Fibroblast of skin of abdomen (primary cell): ENCODE data around the gene ABCA4.

Experiments used
- DNase-seq: peaks from one replicate; pipeline ENCODE4 v3.0.0-alpha.2; 2013

ABCA4 gene

DNA sequence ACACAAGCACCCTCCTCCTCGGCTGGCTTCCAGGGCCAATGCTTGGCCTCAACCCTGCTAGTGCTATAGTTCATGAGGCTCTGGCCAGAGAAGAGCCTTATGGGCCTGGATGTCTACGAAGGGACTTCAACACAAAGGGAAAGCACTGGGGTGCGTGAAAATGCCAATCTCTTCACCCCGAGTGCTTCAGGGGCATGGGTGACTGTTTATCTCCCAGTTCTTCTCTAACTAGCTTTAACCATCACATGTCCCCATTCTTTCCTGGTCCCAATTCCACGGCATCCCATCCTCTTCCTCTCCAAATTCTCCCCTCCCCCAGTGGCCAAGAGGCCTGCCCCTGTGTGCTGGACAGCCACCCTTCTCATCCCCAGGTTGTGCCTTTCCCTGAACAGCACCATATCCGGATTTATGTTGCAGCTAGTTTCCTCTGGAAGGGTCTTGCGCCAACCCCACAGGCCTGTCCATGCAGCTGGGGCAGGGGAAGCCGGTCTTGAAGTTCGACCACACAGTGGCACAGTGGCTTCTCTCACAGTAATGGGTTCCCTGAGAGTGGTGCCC lies 16.7 kb downstream of the ABCA4 start:
- no peak for DNase-seq

DNA sequence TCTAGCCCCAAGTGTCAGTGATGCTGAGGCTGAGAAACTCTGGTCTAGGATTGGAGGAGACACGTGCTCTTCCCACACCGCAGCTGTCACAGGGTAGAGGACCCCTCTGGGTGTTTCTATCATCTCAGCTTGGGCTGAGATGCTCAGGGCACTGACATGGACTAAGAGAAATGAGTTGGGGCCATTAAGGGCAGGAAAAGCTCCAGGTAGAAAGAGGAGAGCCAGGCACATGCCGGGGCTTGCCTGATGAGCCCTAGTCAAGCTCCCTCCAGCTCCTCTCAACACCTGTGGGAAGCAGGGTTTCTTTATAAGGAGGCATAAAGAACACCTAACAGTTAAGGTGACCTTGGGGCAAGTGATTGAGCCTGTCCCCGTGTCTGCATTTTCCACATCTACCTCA lies 17.3 kb downstream of the ABCA4 start:
- no peak for DNase-seq

DNA sequence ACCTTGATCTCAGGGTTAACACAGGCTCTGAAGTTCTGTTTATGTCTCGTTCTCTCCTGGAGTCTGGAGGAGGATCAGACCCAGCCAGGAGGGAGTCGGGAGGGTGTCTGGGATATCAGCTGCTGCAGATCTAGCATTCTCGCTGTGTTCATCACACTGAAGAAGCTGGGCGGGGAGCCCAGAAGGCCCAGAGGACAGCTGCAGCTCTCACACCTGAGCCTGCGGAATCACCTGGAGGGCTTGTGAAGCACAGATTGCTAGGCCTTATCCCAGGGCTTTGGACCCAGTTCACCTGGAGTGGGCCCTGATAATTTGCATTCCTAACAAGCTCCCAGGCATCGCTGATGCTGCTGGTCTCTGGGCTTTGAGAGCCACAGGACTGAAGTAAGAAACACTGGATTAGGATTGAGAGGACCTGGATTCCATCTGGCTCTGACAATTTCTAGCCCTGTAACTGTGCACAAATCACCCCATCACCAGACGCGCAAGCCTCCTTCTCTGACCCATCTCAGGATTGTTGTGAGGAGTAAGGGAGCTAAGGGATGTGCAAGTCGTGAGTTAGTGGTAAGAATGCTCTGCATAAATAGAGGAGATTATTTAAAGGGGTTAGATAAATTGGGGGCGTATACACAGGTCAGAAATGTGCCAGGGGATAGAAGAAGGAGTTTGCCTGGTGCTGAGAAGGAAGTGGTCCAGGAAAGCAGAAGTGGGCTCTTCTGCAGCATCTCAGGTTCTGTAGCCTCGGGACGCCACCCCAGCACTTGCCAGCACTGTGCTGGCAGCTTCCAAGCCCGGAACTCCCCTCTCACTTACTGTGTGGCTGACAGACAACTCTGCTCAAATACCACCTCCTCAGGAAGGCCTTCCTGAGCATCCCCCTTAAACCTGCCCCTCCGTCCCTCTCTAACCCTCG lies 19.1 kb downstream of the ABCA4 start:
- no peak for DNase-seq

DNA sequence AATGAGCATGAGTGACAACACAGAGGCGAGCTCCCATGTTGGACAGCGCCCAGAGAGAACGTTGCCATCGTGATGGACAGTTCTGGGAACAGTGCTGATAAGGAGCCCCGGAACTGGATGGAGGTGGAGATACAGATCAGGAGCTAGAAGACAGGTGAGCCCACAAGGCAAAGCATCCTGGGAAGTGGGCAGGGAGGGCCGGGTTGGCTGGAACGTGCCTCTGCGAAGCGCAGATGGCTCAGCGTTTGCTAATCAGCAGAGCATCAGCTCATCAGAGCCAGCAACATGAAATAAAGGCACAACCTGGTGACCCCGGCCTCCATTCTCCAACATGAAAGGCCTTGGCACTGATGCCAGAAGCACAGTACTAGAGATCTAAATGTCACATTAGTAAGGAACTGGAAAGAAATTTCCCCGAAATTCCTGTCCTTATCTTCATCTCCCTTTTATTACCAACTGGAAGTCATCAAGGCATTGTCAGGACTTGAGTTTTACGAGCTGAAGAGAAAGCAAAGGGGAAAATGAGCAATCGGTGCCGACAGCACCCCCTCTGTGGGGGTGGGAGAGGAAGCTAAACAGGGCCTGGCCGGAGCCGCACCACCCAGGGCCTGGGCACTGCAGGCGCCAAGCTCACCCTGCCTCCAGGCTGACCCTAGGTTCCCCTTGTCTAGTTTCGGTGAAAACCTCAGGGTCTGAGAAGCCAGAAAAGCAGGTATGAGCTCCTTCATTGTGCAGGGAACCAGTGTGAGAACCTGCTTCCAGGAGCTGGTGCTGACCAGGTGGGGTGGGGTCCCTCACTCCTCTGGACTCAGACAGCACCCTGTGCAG lies 19.9 kb downstream of the ABCA4 start:
- DNase-seq = no peak

DNA sequence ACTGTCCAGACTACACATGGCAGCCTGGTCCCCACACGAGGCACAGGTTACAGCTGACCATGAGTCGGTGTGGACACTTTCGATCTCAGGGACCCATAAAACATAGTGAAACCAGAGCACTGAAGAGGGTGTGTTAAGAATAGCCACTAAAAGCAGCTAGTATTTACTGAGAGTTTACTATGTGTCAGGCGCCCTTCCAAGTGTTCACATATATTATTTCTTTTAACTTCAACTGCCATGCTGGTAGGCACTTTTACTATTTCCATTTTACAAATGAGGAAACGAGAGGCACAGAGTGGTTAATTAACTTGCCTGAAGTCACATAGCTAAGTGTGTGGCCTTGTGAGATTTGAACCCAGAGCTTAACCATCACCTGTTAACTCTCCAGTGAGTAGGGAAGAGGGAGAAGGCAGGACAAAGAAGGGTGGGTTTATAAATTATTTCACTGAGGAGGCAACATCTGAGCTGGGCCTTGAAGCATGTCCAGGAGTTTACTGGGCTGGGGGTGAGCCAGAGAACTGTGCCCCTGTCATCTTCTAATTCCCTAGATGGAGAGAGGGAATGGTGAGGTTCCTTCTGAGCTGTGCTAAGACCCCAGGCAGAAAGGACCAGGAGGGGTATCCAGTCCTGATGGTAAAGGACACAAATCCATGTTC lies 20.7 kb downstream of the ABCA4 start:
- no peak for DNase-seq

DNA sequence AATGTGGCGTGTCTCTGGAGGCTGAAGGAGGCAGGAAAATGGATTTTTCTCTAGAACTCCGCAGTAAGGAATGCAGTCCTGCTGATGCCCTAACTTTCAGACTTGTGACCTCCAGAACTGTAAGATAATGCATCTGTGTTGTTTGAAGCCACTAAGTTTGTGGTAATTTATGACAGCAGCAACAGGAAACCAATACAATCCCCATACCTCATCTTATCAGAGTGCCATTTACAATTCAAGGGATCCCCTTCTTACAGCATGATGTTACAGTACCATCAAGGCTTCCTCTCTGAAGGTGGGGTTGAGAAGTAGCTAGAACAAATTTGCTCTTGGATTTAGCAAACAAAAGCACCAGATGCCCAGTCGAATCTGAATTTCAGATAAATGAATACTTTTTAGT lies 21.6 kb downstream of the ABCA4 start:
- no peak for DNase-seq

DNA sequence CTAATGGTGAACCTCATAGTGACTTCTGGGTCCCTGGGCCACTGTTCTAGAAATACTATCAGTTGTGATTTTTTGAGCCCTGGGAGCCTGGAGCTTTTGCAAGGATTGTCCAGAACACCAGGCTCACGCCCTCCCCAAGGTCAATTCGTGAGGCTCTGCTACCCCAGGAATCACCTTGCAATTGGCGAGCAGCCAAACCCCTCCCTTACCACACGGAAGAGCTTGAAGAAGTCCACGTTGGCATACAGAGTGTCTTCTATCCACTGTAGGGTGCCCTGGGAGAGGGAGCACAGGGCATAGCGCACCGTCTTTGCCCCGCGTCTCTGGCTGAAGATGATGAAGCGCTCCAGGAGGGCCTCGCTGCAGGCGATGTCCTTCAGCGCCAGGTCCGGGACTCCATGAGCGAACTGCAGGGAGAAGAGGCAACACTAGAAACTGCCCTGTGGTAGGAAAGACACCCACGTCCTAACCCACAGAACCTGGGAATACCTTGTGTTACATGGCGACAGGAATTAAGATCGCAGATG lies 22.3 kb downstream of the ABCA4 start:
- no peak for DNase-seq

DNA sequence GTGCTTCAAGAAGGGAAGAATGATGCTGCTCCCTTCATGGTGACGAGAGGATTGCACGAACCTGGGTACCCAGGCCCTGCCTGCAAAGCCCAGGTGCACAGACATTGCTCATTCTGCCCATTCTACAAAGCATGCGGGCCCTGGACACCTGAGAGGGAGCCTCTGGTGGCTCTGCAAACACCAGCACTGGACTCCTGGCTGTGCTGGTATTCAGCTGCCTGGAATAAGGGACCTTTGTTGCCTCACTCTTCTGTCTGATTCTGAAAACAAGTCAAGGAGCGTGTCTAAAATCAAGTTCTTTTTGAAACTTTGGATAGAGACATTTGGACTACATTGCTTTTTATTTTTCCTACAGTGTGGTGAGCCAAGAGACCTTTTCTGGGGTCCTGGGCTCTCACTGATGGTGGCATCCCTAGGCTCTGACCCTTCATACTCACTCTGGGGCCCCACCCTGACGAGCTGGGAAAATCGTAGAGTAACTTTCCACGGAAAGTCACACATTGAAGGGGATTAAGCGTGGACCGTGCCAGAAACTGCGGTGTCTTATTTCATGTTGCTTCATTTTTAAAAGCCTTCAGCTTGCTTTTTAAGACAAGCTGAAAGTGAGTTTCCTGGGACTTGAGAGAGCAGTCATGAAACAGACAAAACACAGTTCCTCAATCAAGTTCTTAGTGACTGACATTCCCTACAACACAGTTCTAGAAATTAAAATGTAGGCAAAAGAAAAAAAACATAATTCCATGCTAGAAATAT lies 24.0 kb downstream of the ABCA4 start:
- no peak for DNase-seq

DNA sequence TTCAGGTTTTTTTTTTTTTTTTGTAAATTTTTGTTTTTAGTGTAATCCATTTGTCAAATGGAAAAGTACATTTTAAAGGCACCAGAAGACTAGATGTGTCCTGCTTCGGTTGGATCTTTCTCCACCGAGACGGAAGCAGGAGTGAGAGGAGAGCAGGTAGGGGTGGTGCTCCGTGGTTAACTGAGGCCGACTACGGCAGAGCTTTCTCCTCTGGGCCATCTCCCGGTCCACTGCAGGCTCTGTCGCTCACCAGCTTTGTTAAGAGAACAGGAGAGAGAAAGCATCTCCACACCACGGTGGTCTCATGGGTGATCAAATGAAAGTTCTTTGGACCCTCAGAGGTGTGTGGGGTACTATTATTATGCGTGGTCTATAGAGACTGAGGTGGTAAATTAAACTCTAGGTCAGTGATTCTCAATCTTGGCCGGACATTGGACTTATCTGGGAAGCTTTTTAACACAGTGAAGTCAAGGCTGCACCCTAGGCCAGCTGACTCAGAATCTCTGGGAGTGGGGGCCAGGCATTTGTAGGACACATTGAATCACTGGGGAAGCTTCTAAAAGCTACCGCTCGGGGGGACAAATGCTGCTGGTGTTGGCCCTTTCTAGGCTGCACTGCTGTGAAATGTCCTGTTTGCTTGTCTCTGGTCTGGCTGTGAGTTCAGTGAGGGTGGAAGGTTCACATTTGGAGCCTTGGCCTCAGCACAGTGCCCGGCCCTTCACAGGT lies 25.0 kb downstream of the ABCA4 start:
- DNase-seq = no peak

DNA sequence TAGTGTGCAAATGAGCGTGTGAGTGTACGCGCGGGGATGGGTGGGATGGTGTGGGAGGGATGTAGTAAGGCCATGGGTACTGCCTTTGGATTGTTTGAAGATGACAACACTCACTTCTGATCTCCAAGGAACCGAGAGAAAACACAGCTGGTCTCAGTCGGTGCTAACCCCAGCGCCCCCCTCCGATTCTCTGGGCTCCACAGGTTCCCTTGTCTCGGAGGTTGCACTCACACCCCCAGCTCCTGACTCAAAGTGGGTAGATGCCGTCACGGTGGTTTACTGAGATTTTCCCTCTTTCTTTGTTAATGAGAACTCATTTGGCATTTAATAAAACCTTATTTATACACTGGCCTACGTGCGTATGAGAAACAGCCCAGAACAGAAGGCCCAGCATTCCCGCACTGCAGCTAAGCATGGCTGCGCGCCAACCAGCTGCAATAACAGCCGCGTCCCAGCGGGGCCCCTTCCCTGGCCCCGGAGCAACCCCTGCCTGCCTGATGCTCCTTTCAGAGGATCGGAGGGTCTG lies 25.8 kb downstream of the ABCA4 start:
- DNase-seq = peak; percentile 83

DNA sequence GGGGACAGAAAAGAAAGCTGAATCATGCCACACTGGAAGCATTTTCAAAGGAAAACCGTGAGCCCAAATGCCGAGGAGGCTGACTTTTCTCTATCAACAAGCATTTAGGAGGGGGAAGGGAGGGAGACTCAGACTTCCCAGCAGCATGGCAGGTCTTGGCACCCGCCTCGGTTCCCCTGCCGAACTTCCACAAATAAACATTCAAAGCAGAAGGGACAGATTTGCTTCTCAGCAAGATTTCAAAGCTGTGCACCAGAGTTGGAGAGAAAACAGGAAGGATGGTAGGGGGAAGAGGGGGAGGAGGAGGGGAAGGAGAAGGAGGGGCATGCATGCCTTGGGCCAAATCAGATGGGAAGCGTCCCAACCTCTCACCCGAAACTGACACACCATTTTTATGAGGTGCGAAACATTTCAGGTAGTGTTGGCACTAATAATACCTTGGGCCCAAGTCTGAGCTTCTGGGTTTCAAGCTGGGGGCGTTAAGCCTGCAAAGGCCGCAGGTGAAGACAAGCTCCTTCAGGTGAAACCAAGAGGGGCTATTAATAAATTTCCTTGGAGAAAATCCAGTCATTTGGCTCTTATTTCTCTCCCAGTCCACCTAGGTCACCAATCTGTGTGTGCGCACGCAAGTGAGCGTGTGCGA lies 26.4 kb downstream of the ABCA4 start:
- peak; percentile 45 for DNase-seq

DNA sequence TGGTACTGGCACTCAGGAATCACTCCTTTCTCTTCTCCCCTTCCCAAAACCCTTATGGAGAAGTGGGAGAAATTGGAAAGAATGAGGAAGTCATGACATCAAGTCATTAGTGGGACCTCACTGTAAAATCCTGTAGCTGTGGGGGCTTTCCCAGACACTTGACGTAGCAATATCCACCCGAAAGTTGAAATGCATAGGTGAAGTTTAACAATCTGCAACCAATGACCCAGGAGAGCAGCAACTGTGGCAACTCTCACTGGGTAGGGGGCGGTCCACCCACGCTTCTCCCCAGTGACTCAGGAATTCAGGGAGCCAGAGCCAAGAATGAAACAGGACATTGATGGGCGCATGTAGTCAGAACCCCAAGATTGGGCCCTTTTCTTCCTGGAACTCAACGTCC lies 27.0 kb downstream of the ABCA4 start:
- no peak for DNase-seq

DNA sequence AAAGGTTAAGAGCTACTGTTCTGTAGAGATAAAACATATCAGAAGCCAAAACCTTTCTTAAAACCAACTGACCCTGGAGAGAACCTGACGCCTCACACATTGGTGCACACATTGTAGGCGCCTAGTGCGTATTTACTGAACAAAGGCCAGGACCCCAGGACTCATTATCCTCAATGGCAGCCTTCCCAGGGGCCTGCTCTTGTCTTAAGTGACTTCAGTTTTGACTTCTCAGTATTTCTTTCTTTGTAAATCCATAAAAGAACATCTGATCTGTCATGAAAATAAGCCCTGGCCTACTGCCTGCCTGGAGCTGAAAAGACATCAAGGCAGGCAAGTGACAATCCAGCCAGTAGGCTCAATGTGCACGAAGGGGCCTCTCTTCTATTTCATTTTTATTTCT lies 27.6 kb downstream of the ABCA4 start:
- DNase-seq = no peak

DNA sequence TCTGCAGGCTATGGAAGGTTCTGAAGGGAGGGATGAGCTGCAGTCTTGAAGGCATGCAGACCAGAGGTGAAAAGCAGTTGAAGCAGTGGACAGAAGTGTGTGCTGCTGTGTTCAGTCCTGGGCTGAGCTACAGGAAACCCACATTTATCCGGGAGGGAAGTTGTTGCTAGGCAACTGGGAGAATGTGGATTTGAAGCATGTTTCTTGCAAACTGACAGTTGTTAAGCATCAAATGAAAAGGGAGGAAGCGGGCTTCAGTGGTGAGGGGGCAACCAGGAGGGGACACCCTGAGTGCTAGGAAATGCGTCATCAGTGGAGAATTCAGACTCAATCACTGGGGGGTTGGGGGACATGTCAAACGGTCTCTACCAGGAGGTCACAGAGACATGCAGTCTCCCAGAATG lies 28.7 kb downstream of the ABCA4 start:
- DNase-seq = peak; percentile 72

DNA sequence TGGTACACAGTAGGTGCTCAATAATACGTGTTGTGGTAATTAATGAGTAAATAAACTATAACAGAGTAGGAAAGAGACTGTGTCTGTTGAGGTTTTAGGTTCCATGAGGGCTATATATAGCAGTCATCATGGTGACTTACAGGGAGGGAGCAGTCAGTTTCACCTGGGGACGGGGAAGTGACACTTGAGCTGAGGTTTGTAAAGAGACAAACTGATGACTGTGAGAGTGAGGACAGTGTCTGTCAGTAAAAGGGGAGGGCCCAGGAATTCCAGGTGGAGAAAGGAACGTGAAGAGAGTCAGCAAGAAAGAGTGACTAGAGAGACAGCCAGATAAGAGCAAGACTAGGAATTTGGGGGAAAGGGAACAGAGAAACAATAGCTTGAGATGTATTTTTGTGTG lies 30.2 kb downstream of the ABCA4 start:
- no peak for DNase-seq

DNA sequence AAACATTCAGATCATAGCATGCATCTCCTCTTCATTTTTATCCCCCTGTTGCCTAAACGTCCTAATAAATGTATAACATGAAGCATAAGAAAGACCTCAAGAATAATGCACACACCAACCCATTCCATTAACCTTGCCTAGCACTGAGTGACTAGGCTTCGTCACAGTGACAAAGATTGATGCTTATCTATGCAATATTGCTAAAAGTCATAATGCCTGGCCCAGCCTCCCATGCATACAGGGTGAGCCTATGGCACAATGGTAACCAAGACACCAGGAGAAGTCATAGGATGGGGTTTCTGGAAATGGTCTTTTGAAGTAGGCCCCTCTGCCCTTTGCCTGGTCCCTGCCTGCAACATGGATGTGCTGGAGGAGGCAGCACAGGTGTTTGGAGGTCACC lies 33.8 kb downstream of the ABCA4 start:
- no peak for DNase-seq

DNA sequence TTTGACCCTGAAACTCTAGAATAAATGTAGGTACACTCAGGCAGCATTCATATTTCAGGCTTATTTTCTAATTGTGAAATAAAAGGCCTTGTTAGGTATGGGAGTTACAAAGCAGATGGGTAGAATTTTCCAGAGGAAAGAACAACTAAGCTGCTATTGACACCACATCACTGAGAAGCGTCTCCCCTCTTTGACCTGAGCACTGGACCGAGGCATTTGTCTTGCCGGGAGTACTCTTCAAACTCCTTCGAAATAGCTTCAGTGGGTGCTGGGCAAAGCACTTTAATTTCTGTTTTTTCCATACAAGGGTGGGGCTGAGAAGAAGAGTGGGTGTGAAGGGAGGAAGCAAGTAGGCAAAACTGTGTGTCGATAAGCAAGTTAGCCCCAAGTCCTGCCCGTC lies 36.4 kb downstream of the ABCA4 start:
- DNase-seq = no peak

DNA sequence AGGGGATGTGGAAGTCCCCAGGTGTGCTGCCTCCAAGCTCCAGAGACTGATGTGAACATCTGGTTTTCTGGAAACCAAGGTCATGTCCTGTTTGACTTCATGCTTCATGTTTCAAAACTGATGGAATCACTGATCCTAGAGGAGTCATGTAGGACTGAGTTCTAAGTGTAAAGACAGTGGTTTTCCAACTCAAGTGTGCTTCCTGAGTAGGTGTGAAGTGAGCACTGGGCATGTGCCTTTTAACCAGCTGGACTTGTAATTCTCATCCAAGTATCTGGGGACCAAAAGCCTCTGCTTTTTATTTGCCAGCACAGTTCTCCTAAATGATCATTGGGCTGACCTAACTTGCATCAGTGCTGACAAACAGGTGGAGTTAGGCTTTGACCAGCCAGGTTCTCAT lies 36.9 kb downstream of the ABCA4 start:
- no peak for DNase-seq

DNA sequence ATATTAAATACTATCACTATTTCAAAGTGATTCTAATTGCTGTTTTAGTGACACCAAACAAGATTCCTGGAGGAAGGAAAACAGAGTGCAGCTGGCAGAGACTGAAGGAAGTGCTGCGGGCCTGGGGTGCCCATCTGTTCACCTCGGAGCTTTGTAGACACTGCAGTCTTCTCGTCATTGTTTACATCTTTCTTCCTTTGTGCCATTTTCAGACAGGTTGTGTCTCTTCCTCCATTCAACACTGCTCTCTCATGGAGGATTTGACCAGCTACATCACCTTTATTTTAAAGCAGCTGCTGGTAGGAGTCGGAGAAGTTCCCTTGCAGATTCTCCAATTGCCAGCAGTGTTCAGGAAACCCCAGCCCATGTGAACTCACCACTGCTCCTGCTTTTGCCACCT lies 37.3 kb downstream of the ABCA4 start:
- no peak for DNase-seq

DNA sequence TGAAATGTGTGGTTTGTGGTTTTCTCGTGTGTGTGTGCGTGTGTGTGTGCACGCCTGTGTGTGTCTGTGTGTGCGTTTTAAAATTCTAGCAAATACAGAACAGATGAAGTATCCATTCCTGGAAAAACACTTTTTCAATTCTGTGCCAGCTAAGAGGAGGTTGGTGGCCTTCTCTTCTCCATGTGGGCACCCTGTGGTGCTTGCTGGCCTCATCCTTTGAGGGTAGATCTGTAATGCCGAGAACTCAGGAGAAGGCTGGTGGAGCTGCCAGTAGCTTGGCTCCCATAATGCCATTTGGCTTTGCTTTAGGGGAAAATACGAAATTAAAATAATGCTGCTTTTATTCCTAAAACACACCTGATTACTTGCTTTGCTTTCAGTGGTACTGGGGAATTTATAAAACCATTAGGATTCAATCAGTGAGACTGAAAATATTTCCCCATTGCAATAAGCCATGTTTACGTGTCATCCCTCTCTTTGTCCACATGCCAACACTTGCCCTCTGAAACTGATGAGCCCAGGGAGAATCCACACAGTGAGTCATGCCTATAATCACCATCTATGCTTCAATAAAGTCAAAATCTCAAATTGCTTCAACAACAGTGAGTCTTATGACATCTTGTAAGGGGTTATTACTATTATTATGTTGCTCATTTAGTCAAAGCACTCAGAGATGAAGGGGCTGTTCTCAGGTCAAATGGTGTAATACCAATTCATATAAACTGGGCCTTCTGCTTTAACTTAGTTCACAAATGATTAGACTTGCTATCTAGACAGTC lies 39.2 kb downstream of the ABCA4 start:
- peak; percentile 78 for DNase-seq
